HFF-Myc (cell line): Measurements from ENCODE around the gene CNPY1.

ENCODE experiments used
- DNase-seq: peaks from one replicate; pipeline ENCODE4 v3.0.0-alpha.2; 2011; ENCODE audit warnings: low read depth; ENCODE audit errors: extremely low read depth
- H3K4me3 ChIP-seq: replicated peaks from 2 replicates; pipeline ENCODE4 v1.5.1; 2011; ENCODE audit warnings: low read depth, mild to moderate bottlenecking, control low read depth, low read length
- TF ChIP-seq, protein P1 (sequence below): IDR thresholded peaks from 2 replicates; pipeline ENCODE4 v1.5.1; 2012; ENCODE audit warnings: mild to moderate bottlenecking, low read depth, low read length, control low read depth; ENCODE audit errors: missing control alignments

The CNPY1 gene

GRCh38 chr7:155589001-155589980 is 42.9 kb upstream of the CNPY1 start:
- DNase-seq = no peak
- TF ChIP-seq, protein P1, sequence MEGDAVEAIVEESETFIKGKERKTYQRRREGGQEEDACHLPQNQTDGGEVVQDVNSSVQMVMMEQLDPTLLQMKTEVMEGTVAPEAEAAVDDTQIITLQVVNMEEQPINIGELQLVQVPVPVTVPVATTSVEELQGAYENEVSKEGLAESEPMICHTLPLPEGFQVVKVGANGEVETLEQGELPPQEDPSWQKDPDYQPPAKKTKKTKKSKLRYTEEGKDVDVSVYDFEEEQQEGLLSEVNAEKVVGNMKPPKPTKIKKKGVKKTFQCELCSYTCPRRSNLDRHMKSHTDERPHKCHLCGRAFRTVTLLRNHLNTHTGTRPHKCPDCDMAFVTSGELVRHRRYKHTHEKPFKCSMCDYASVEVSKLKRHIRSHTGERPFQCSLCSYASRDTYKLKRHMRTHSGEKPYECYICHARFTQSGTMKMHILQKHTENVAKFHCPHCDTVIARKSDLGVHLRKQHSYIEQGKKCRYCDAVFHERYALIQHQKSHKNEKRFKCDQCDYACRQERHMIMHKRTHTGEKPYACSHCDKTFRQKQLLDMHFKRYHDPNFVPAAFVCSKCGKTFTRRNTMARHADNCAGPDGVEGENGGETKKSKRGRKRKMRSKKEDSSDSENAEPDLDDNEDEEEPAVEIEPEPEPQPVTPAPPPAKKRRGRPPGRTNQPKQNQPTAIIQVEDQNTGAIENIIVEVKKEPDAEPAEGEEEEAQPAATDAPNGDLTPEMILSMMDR = no peak

DNA sequence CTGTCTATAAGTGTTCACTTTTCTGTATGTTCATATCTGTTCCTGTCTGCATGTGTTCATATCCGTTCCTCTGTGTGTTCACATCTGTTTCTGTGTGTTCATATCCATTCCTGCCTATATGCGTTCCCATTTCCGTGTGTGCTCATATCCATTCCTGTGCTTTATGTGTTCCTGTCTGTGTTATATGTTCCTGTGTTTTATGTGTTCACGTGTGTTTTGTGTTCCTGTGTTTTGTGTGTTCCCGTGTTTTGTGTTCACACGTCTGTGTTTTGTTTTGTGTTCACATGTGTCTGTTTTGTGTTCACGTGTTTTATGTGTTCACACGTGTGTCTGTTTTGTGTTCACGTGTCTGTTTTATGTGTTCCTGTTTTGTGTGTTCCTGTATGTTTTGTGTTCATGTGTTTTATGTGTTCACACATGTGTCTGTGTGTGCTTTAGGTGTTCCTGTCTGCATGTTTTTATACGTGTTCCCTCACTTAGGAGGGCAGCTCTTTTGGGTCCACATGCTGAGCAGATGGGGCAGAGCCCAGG is 42.2 kb upstream of the CNPY1 start:
- DNase-seq = no peak
- TF ChIP-seq, protein P1 = no peak
- H3K4me3 ChIP-seq = no peak overlapping the region

More at GRCh38 chr7:155589001-155589980, 42.9 kb upstream of the CNPY1 start:
- H3K4me3 ChIP-seq = no peak overlapping the region

- TF ChIP-seq, protein P1 = no peak
- DNase-seq = no peak
- no peak overlapping the region for H3K4me3 ChIP-seq
These were observed 41.1 kb upstream of the CNPY1 start for GRCh38 chr7:155587486-155587885.

DNA sequence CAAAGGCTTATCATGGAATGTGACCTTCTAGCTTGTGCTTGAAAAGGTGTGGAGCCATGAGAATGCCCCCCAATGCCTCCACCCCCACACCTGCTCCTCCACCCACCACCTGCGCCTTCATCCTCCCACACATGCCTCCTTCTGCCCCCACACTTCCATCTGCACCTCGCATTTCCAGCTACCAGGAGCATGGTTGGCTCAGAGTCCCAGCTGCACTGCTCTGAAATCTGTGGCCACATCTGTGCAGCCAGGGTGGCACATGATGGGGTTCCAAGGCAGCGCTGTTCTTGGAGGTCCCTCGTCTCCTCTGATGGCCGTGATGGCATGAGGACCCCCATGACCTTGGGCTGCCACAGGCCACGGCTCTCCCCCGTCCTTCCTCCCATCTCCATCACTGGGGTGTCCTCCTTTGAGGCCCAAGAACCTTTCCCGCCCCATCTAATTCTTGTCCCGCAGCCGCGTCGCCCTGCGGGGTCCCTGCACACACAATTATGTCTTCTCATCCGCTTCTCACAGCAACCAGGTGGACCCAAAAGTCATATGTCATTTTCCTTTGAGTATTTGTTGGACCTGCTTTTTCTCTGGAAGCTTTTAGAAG is 40.6 kb upstream of the CNPY1 start:
- TF ChIP-seq, protein P1 = no peak
- H3K4me3 ChIP-seq = no peak overlapping the region
- DNase-seq = no peak

DNA sequence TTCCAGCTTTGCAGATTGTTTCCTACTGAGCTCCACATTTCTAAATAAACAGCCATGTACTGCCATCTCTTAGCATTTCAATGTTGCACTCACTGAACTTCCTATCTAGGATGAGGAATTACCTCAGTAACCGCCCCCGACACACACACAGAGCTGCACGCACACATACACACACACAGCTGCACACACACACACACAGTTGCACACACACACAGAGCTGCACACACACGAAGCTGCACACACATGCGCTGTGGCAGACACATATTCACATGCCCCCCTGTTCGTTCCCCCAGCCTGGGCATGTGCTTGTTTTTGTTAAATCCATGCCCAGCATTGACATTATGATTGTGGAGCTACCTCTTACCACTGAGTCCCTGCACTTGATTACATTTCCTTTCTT is 39.6 kb upstream of the CNPY1 start:
- no peak for DNase-seq
- no peak overlapping the region for H3K4me3 ChIP-seq
- TF ChIP-seq, protein P1 = no peak

- no peak overlapping the region for H3K4me3 ChIP-seq
- TF ChIP-seq, protein P1 = no peak
- no peak for DNase-seq
These were observed 39.2 kb upstream of the CNPY1 start for GRCh38 chr7:155585532-155585895.
